Prostate gland (tissue), 2 donors: ENCODE data around the gene TBCK.

Experiments
- POLR2A ChIP-seq: fragments of 450-650 bp; IDR thresholded peaks from one replicate; pipeline ENCODE4 v1.6.1; 2016; ENCODE audit warnings: antibody characterized with exemption, mild to moderate bottlenecking
- POLR2AphosphoS5 ChIP-seq: sonication (generic); formaldehyde crosslinking; IDR thresholded peaks from one replicate; pipeline ENCODE4 v1.6.1; 2017; ENCODE audit warnings: antibody characterized with exemption
- TF ChIP-seq, protein P1 (sequence below), 4 experiments: fragments of 200-600 bp in 2 of 4; fragments of 450-650 bp in 2 of 4; sonication (generic) in 2 of 4; IDR thresholded peaks; 1 replicate in 3 of 4; 2 replicates in 1 of 4; pipeline ENCODE4 v1.5.1; 2016 to 2019; ENCODE audit warnings: antibody characterized with exemption in 4 of 4, mild to moderate bottlenecking in 2 of 4, moderate library complexity in 2 of 4

DNA sequence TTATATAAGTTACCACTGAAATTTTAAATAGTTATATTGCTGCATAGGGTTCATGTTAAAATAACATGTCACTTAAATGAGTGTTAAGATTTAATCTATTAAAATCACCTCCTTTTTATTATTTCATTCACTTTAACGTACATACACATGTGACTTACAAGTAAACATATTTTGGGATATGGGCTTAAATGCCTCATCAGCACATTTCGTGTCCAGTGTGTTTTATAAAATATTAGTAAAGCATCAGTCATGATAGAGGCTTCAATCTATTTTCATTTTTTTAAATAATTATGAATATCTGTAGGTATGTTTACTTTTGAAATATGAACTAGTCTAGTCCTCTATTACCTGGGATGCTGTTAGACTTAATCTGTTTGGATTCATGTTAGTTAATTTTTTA lies 277.1 kb downstream of the TBCK start:
- TF ChIP-seq POLR2A, result no peak
- TF ChIP-seq, protein P1, sequence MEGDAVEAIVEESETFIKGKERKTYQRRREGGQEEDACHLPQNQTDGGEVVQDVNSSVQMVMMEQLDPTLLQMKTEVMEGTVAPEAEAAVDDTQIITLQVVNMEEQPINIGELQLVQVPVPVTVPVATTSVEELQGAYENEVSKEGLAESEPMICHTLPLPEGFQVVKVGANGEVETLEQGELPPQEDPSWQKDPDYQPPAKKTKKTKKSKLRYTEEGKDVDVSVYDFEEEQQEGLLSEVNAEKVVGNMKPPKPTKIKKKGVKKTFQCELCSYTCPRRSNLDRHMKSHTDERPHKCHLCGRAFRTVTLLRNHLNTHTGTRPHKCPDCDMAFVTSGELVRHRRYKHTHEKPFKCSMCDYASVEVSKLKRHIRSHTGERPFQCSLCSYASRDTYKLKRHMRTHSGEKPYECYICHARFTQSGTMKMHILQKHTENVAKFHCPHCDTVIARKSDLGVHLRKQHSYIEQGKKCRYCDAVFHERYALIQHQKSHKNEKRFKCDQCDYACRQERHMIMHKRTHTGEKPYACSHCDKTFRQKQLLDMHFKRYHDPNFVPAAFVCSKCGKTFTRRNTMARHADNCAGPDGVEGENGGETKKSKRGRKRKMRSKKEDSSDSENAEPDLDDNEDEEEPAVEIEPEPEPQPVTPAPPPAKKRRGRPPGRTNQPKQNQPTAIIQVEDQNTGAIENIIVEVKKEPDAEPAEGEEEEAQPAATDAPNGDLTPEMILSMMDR (IDR thresholded peaks at IDR 0.05), result no peak
- no peak for TF ChIP-seq POLR2AphosphoS5
